HCT116 (cell line): ENCODE data around the gene EIF4E3. TPM values are rescaled to one million over a fixed set of nuclear protein-coding genes. Genes with fewer than 3 reads are reported as not detected.

Experiments used
- ATAC-seq: fragments of 200-7000 bp; cut with Tn5 transposase; 2 replicates; pipeline ENCODE4 v1.9.1; 2020; ENCODE audit warnings: mild to moderate bottlenecking, moderate library complexity
- BruUV-seq: library from RNA; stranded (reverse); fragments of 400-500 nt; replicated peaks from 2 replicates; lab custom pipeline; 2021; lab: Mats Ljungman, UMichigan
- CTCF ChIA-PET: fragments of 300-600 bp; sonication (Branson Sonifier 250); formaldehyde crosslinking; loops from one replicate; lab custom pipeline; 2021; ENCODE audit warnings: antibody characterized with exemption; lab: Charles Lee
- POLR2A ChIA-PET: fragments of 300-600, 350-600 bp; sonication (Branson Sonifier 250); formaldehyde crosslinking; loops from one replicate; lab custom pipeline; 2021; ENCODE audit warnings: antibody characterized with exemption; lab: Charles Lee
- RAD21 ChIA-PET, 2 experiments: fragments of 300-600 bp; sonication (Branson Sonifier 250); formaldehyde crosslinking; loops; one replicate each; lab custom pipeline; 2023; ENCODE audit warnings: low total read pairs in 2 of 2; ENCODE audit not compliant: uncharacterized antibody in 2 of 2, unreplicated experiment in 2 of 2, low non-redundant PET in 1 of 2; lab: Charles Lee
- DNase-seq: peaks from one replicate; pipeline ENCODE4 v3.0.0-alpha.2; 2010; ENCODE audit warnings: low read depth, low spot score
- H2AFZ ChIP-seq: fragments of 200-600 bp; shearing (Covaris generic), sonication (generic); 2 replicates; pipeline ENCODE4 v1.6.1; 2017; ENCODE audit warnings: low read depth, mixed run types, mixed read lengths, antibody characterized with exemption, low read length; ENCODE audit not compliant: poor library complexity, severe bottlenecking
- H3K27ac ChIP-seq: 2 replicates; pipeline ENCODE4 v1.5.1; 2012; ENCODE audit warnings: low read depth, low read length
- H3K27me3 ChIP-seq: fragments of 200-600 bp; sonication (generic); 2 replicates; pipeline ENCODE4 v1.6.1; 2016; ENCODE audit warnings: mixed run types, low read length, mixed read lengths; ENCODE audit not compliant: insufficient read depth
- H3K36me3 ChIP-seq, 2 experiments: fragments of 200-500 bp in 1 of 2; fragments of 200-600 bp in 1 of 2; sonication (Bioruptor generic) in 1 of 2; sonication (generic) in 1 of 2; 2 replicates each; pipeline versions ENCODE4 v1.5.1 to v1.6.1; 2014 to 2016; ENCODE audit warnings: low read length in 2 of 2, inconsistent platforms in 1 of 2, mixed read lengths in 1 of 2, mixed run types in 1 of 2; ENCODE audit not compliant: insufficient read depth in 2 of 2, control insufficient read depth in 1 of 2
- H3K4me1 ChIP-seq, 2 experiments: fragments of 200-600 bp in 1 of 2; sonication (generic) in 1 of 2; 2 replicates each; pipeline versions ENCODE4 v1.5.1 to v1.6.1; 2012 to 2017; ENCODE audit warnings: low read length in 2 of 2, inconsistent platforms in 1 of 2, mild to moderate bottlenecking in 1 of 2, mixed read lengths in 1 of 2, mixed run types in 1 of 2, moderate library complexity in 1 of 2; ENCODE audit not compliant: insufficient read depth in 2 of 2, control insufficient read depth in 1 of 2
- H3K4me2 ChIP-seq: fragments of 200-600 bp; sonication (generic); 2 replicates; pipeline ENCODE4 v1.6.1; 2017; ENCODE audit warnings: mixed run types, low read length, mixed read lengths
- H3K4me3 ChIP-seq, 2 experiments: fragments of 200-600 bp in 1 of 2; sonication (generic) in 1 of 2; replicated peaks in 1 of 2; 2 replicates each; pipeline ENCODE4 v1.5.1; 2011 to 2016; ENCODE audit warnings: low read length in 2 of 2, control low read depth in 1 of 2, low read depth in 1 of 2, mild to moderate bottlenecking in 1 of 2, mixed read lengths in 1 of 2, mixed run types in 1 of 2
- H3K79me2 ChIP-seq: fragments of 200-600 bp; sonication (generic); 2 replicates; pipeline ENCODE4 v1.6.1; 2017; ENCODE audit warnings: mild to moderate bottlenecking, mixed run types, low read length, moderate library complexity, mixed read lengths; ENCODE audit not compliant: insufficient read depth
- H3K9ac ChIP-seq: fragments of 200-600 bp; sonication (generic); 2 replicates; pipeline ENCODE4 v1.6.1; 2016; ENCODE audit warnings: low read length, mixed read lengths
- H3K9me2 ChIP-seq: fragments of 200-600 bp; sonication (generic), shearing (Covaris generic); 2 replicates; pipeline ENCODE4 v1.6.1; 2017; ENCODE audit warnings: mixed run types, mild to moderate bottlenecking, moderate library complexity; ENCODE audit not compliant: insufficient read depth
- H3K9me3 ChIP-seq, 2 experiments: fragments of 200-500 bp in 1 of 2; fragments of 200-600 bp in 1 of 2; sonication (Bioruptor generic) in 1 of 2; sonication (generic) in 1 of 2; 2 replicates each; pipeline ENCODE4 v1.6.1; 2014 to 2017; ENCODE audit warnings: low read length in 2 of 2, mixed read lengths in 2 of 2, inconsistent platforms in 1 of 2, low read depth in 1 of 2, mild to moderate bottlenecking in 1 of 2, mixed run types in 1 of 2, moderate library complexity in 1 of 2; ENCODE audit not compliant: control insufficient read depth in 1 of 2, insufficient read depth in 1 of 2
- H4K20me1 ChIP-seq: fragments of 200-600 bp; sonication (generic), shearing (Covaris generic); 2 replicates; pipeline ENCODE4 v1.6.1; 2017; ENCODE audit warnings: mixed run types, mild to moderate bottlenecking, moderate library complexity; ENCODE audit not compliant: insufficient read depth
- CBX3 ChIP-seq: IDR thresholded peaks from 2 replicates; pipeline ENCODE4 v1.6.1; 2012; ENCODE audit warnings: low read depth
- CEBPB ChIP-seq: IDR thresholded peaks from 2 replicates; pipeline ENCODE4 v1.6.1; 2012; ENCODE audit warnings: low read depth
- EGR1 ChIP-seq: IDR thresholded peaks from 2 replicates; pipeline ENCODE4 v1.6.1; 2012; ENCODE audit warnings: low read depth
- ELF1 ChIP-seq: IDR thresholded peaks from 2 replicates; pipeline ENCODE4 v1.6.1; 2012; ENCODE audit warnings: low read depth, borderline replicate concordance
- FOSL1 ChIP-seq: IDR thresholded peaks from 2 replicates; pipeline ENCODE4 v1.6.1; 2012; ENCODE audit warnings: low read depth
- JUND ChIP-seq: IDR thresholded peaks from 2 replicates; pipeline ENCODE4 v1.6.1; 2012
- SIN3A ChIP-seq: IDR thresholded peaks from 2 replicates; pipeline ENCODE4 v1.6.1; 2012; ENCODE audit warnings: low read depth
- SRF ChIP-seq: IDR thresholded peaks from 2 replicates; pipeline ENCODE4 v1.6.1; 2012; ENCODE audit warnings: low read depth
- YY1 ChIP-seq: IDR thresholded peaks from 2 replicates; pipeline ENCODE4 v1.6.1; 2011; ENCODE audit warnings: low read length, low read depth, moderate library complexity, mild to moderate bottlenecking; ENCODE audit not compliant: insufficient replicate concordance; ENCODE audit errors: extremely low read depth
- ZNF274 ChIP-seq: fragments of 200-500 bp; sonication (Bioruptor generic); IDR thresholded peaks from 2 replicates; pipeline ENCODE4 v1.6.1; 2014; ENCODE audit warnings: mild to moderate bottlenecking, low read depth, low read length, inconsistent platforms
- intact Hi-C: fragments of 100-400 bp; cut with micrococcal nuclease; formaldehyde crosslinking; loops from 2 replicates; pipeline ENCODE4 v1.10.0; 2022
- total RNA-seq: library from RNA; stranded (reverse); gene quantifications from one replicate; pipeline ENCODE4 v1.2.1, GENCODE V29; 2021; ENCODE audit not compliant: unreplicated experiment
- TF ChIP-seq, protein P1 (sequence below), 3 experiments: fragments of 200-600 bp in 1 of 3; sonication (generic) in 1 of 3; IDR thresholded peaks in 2 of 3; conservative IDR thresholded peaks in 1 of 3; 2 replicates each; pipeline ENCODE4 v1.5.1; 2012 to 2017; ENCODE audit warnings: low read depth in 2 of 3, low read length in 2 of 3, antibody characterized with exemption in 1 of 3, borderline replicate concordance in 1 of 3, control low read depth in 1 of 3, mild to moderate bottlenecking in 1 of 3, mixed read lengths in 1 of 3, mixed run types in 1 of 3, moderate library complexity in 1 of 3; ENCODE audit not compliant: insufficient read depth in 1 of 3
- TF ChIP-seq, protein P2 (sequence below): IDR thresholded peaks from 2 replicates; pipeline ENCODE4 v1.6.1; 2012
- TF ChIP-seq, protein P3 (sequence below): IDR thresholded peaks from 2 replicates; pipeline ENCODE4 v1.6.1; 2012; ENCODE audit warnings: low read depth

Gene EIF4E3
- total RNA-seq, 1 experiment from 2014 or later = 6.0 TPM

DNA sequence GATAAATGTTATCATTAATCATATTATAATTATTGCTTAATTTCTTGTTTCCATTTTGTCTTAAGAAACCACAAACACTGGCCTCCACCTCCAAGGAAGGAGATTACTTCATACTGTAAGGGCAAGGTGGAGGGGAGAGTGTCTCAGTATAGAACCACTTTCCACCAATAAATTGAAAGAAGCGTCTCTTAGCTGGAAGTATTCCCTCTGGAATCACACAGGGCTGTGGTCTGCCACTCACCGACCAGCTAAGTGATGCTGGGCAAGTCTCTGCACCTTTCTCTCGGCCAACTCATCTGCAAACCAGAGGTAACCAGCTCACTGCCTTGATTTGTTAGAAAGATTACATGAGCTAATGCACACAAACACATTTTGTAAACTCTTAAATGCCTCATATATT, 63.1 kb downstream of the EIF4E3 start:
- RAD21 ChIA-PET = interaction anchor here in 1 of 2 experiments (0.5 kb wide), 1 partner anchor 255 kb away, joined by 3 read pairs; no protein-coding TSS in a partner anchor
- Histone ChIP-seq H3K27me3 (no peaks in the 10 kb centered on the region), H3K9ac (no peak overlapping the region), H3K4me1 (peaks cover 0 to 8% of the 10 kb centered on the region in 2 experiments; a peak in 1 of 4 replicates), H3K79me2 (no peaks in the 10 kb centered on the region), H3K4me2 (no peak overlapping the region), H3K4me3 (no peak overlapping the region), H3K36me3 (no peaks in the 10 kb centered on the region), H3K9me2 (no peaks in the 10 kb centered on the region), H2AFZ (no peak overlapping the region), H3K9me3 (no peaks in the 10 kb centered on the region), H3K27ac (no peak overlapping the region), H4K20me1 (no peaks in the 10 kb centered on the region)
- intact Hi-C loops = no loop called here
- no TSS peak for BruUV-seq
- CTCF ChIA-PET = no interaction called here
- no peak for ATAC-seq
- no peak for DNase-seq
- TF ChIP-seq ZNF274 = no peak
- TF ChIP-seq CEBPB = no peak
- TF ChIP-seq, protein P1, sequence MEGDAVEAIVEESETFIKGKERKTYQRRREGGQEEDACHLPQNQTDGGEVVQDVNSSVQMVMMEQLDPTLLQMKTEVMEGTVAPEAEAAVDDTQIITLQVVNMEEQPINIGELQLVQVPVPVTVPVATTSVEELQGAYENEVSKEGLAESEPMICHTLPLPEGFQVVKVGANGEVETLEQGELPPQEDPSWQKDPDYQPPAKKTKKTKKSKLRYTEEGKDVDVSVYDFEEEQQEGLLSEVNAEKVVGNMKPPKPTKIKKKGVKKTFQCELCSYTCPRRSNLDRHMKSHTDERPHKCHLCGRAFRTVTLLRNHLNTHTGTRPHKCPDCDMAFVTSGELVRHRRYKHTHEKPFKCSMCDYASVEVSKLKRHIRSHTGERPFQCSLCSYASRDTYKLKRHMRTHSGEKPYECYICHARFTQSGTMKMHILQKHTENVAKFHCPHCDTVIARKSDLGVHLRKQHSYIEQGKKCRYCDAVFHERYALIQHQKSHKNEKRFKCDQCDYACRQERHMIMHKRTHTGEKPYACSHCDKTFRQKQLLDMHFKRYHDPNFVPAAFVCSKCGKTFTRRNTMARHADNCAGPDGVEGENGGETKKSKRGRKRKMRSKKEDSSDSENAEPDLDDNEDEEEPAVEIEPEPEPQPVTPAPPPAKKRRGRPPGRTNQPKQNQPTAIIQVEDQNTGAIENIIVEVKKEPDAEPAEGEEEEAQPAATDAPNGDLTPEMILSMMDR (IDR thresholded peaks at IDR 0.05 in 2 of 3, conservative IDR thresholded peaks at IDR 0.05 in 1 of 3; ENCODE audit: borderline replicate concordance in 1 of 3, insufficient read depth in 1 of 3, low read depth in 2 of 3, low read length in 2 of 3) = no peak
- TF ChIP-seq, protein P2, sequence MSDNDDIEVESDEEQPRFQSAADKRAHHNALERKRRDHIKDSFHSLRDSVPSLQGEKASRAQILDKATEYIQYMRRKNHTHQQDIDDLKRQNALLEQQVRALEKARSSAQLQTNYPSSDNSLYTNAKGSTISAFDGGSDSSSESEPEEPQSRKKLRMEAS = no peak
- no peak for TF ChIP-seq YY1
- no peak for TF ChIP-seq JUND
- TF ChIP-seq SIN3A = no peak
- no peak for TF ChIP-seq FOSL1
- no peak for TF ChIP-seq EGR1
- TF ChIP-seq, protein P3, sequence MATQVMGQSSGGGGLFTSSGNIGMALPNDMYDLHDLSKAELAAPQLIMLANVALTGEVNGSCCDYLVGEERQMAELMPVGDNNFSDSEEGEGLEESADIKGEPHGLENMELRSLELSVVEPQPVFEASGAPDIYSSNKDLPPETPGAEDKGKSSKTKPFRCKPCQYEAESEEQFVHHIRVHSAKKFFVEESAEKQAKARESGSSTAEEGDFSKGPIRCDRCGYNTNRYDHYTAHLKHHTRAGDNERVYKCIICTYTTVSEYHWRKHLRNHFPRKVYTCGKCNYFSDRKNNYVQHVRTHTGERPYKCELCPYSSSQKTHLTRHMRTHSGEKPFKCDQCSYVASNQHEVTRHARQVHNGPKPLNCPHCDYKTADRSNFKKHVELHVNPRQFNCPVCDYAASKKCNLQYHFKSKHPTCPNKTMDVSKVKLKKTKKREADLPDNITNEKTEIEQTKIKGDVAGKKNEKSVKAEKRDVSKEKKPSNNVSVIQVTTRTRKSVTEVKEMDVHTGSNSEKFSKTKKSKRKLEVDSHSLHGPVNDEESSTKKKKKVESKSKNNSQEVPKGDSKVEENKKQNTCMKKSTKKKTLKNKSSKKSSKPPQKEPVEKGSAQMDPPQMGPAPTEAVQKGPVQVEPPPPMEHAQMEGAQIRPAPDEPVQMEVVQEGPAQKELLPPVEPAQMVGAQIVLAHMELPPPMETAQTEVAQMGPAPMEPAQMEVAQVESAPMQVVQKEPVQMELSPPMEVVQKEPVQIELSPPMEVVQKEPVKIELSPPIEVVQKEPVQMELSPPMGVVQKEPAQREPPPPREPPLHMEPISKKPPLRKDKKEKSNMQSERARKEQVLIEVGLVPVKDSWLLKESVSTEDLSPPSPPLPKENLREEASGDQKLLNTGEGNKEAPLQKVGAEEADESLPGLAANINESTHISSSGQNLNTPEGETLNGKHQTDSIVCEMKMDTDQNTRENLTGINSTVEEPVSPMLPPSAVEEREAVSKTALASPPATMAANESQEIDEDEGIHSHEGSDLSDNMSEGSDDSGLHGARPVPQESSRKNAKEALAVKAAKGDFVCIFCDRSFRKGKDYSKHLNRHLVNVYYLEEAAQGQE = no peak
- TF ChIP-seq ELF1 = no peak
- TF ChIP-seq SRF = no peak
- no peak for TF ChIP-seq CBX3
- POLR2A ChIA-PET = no interaction called here
